RWPE2 (cell line): ENCODE results near the gene INSC.

ENCODE experiments used
- ATAC-seq: fragments of 200-7000 bp; cut with Tn5 transposase; 3 replicates; pipeline ENCODE4 v1.9.1; 2021; ENCODE audit warnings: low read depth
- DNase-seq: peaks from one replicate; pipeline ENCODE4 v3.0.0-alpha.2; 2020; ENCODE audit warnings: low spot score
- H3K27ac ChIP-seq: fragments of 450-650 bp; 2 replicates; pipeline ENCODE4 v1.5.1; 2017; ENCODE audit warnings: mild to moderate bottlenecking; ENCODE audit not compliant: poor library complexity, severe bottlenecking
- H3K27me3 ChIP-seq: fragments of 250-450 bp; sonication (Bioruptor Pico); 2 replicates; pipeline ENCODE4 v1.5.1; 2021; ENCODE audit warnings: mild to moderate bottlenecking, moderate library complexity; ENCODE audit not compliant: insufficient read depth, poor library complexity, severe bottlenecking
- H3K36me3 ChIP-seq: fragments of 250-450 bp; sonication (Bioruptor Pico); 2 replicates; pipeline ENCODE4 v1.5.1; 2020; ENCODE audit warnings: low read depth, mild to moderate bottlenecking, moderate library complexity
- H3K4me1 ChIP-seq: fragments of 250-450 bp; sonication (Bioruptor Pico); 2 replicates; pipeline ENCODE4 v1.5.1; 2021; ENCODE audit warnings: mild to moderate bottlenecking, moderate library complexity; ENCODE audit not compliant: insufficient read depth, poor library complexity, severe bottlenecking
- H3K4me3 ChIP-seq: fragments of 250-450 bp; sonication (Bioruptor Pico); 2 replicates; pipeline ENCODE4 v1.5.1; 2021; ENCODE audit warnings: mild to moderate bottlenecking, moderate library complexity; ENCODE audit not compliant: severe bottlenecking
- H3K9me3 ChIP-seq: fragments of 250-450 bp; sonication (Bioruptor Pico); 2 replicates; pipeline ENCODE4 v1.5.1; 2021; ENCODE audit warnings: mild to moderate bottlenecking, moderate library complexity; ENCODE audit not compliant: severe bottlenecking
- CTCF ChIP-seq: fragments of 450-650 bp; IDR thresholded peaks from one replicate; pipeline ENCODE4 v1.5.1; 2017; ENCODE audit warnings: mild to moderate bottlenecking, moderate library complexity; ENCODE audit not compliant: poor library complexity, severe bottlenecking

The INSC gene

GRCh38 chr11:15157606-15158137, 42.9 kb downstream of the INSC start:
- H3K27me3 ChIP-seq, result no peaks in the 10 kb centered on the region
- ATAC-seq (no peak), DNase-seq (no peak)
- peaks cover 16% of the 10 kb centered on the region for H3K4me1 ChIP-seq
- no peak for TF ChIP-seq CTCF
- H3K9me3 ChIP-seq, result no peaks in the 10 kb centered on the region
- no peaks in the 10 kb centered on the region for H3K36me3 ChIP-seq
- no peak overlapping the region for H3K4me3 ChIP-seq
- H3K27ac ChIP-seq, result peak overlapping the region; percentile 11

- DNase-seq (no peak), ATAC-seq (peak; percentile 31; the same call in 1 of the 3 replicates)
- no peaks in the 10 kb centered on the region for H3K36me3 ChIP-seq
- no peak overlapping the region for H3K4me3 ChIP-seq
- H3K27me3 ChIP-seq, result no peaks in the 10 kb centered on the region
- peaks cover 16% of the 10 kb centered on the region for H3K4me1 ChIP-seq
- no peak for TF ChIP-seq CTCF
- peak overlapping the region; percentile 11 for H3K27ac ChIP-seq
- H3K9me3 ChIP-seq, result no peaks in the 10 kb centered on the region
These were observed 43.8 kb downstream of the INSC start for GRCh38 chr11:15158351-15159015.

GRCh38 chr11:15159085-15159484, 44.4 kb downstream of the INSC start:
- no peak overlapping the region for H3K27ac ChIP-seq
- TF ChIP-seq CTCF, result peak; percentile 65
- peak; percentile 77 for ATAC-seq
- H3K27me3 ChIP-seq, result no peaks in the 10 kb centered on the region
- DNase-seq, result no peak
- no peaks in the 10 kb centered on the region for H3K9me3 ChIP-seq
- H3K4me1 ChIP-seq, result peaks cover 16% of the 10 kb centered on the region
- H3K4me3 ChIP-seq, result no peak overlapping the region
- H3K36me3 ChIP-seq, result no peaks in the 10 kb centered on the region

- no peak overlapping the region for H3K27ac ChIP-seq
- no peak for TF ChIP-seq CTCF
- ATAC-seq, result no peak
- H3K4me3 ChIP-seq, result no peak overlapping the region
- peaks cover 16% of the 10 kb centered on the region for H3K4me1 ChIP-seq
- DNase-seq, result no peak
- no peaks in the 10 kb centered on the region for H3K9me3 ChIP-seq
- H3K27me3 ChIP-seq, result no peaks in the 10 kb centered on the region
- no peaks in the 10 kb centered on the region for H3K36me3 ChIP-seq
These were observed 47.1 kb downstream of the INSC start for GRCh38 chr11:15161790-15162189.

- H3K36me3 ChIP-seq, result no peaks in the 10 kb centered on the region
- H3K27me3 ChIP-seq, result no peaks in the 10 kb centered on the region
- peaks cover 5% of the 10 kb centered on the region for H3K4me1 ChIP-seq
- H3K9me3 ChIP-seq, result no peaks in the 10 kb centered on the region
- no peak overlapping the region for H3K4me3 ChIP-seq
- DNase-seq, result no peak
- no peak overlapping the region for H3K27ac ChIP-seq
- no peak for TF ChIP-seq CTCF
- no peak for ATAC-seq
These were observed 48.4 kb downstream of the INSC start for GRCh38 chr11:15163136-15163535.
